Hepatic stellate cell (primary cell): ENCODE measurements around the gene LUC7L3.
"Not testable (repeated sequence)": the region's sequence is repeated elsewhere in the genome, so short reads cannot be mapped to it uniquely, and the experiment has no call there.

Source experiments
- DNase-seq: peaks from one replicate; pipeline ENCODE4 v3.0.0; 2011; ENCODE audit warnings: low spot score

LUC7L3 gene

GRCh38 chr17:50719144-50719923, at the start of gene LUC7L3:
Gene LUC7L3, plus strand, starts transcription at chr17:50719603. Its CDS starts 130 bp downstream, at chr17:50719733.
- peak; percentile 95 for DNase-seq

GRCh38 chr17:50672071-50672470, 47.3 kb upstream of the LUC7L3 start:
- no peak for DNase-seq

GRCh38 chr17:50672831-50673551, 46.4 kb upstream of the LUC7L3 start:
- no peak for DNase-seq

GRCh38 chr17:50675190-50675589, 44.2 kb upstream of the LUC7L3 start:
- DNase-seq, result no peak

GRCh38 chr17:50675627-50676026, 43.8 kb upstream of the LUC7L3 start:
- no peak for DNase-seq

GRCh38 chr17:50676065-50676975, 43.1 kb upstream of the LUC7L3 start:
- DNase-seq, result no peak

GRCh38 chr17:50677851-50678375, 41.5 kb upstream of the LUC7L3 start:
- no peak for DNase-seq

- no peak for DNase-seq
Observed at GRCh38 chr17:50679008-50679544, 40.3 kb upstream of the LUC7L3 start.

- DNase-seq, result no peak
Observed at GRCh38 chr17:50680126-50680525, 39.3 kb upstream of the LUC7L3 start.

- DNase-seq, result not testable (repeated sequence)
Observed at GRCh38 chr17:50680543-50681262, 38.7 kb upstream of the LUC7L3 start.

- peak; percentile 90 for DNase-seq
Observed at GRCh38 chr17:50681263-50682200, 37.9 kb upstream of the LUC7L3 start.

- no peak for DNase-seq
Observed at GRCh38 chr17:50682441-50682840, 37.0 kb upstream of the LUC7L3 start.

GRCh38 chr17:50682938-50683337, 36.5 kb upstream of the LUC7L3 start:
- no peak for DNase-seq

- DNase-seq, result no peak
Observed at GRCh38 chr17:50683434-50684287, 35.7 kb upstream of the LUC7L3 start.

GRCh38 chr17:50684288-50684611, 35.2 kb upstream of the LUC7L3 start:
- DNase-seq, result no peak

GRCh38 chr17:50684612-50685333, 34.6 kb upstream of the LUC7L3 start:
- DNase-seq, result no peak

GRCh38 chr17:50685334-50685665, 34.1 kb upstream of the LUC7L3 start:
- no peak for DNase-seq

- DNase-seq, result no peak
Observed at GRCh38 chr17:50685691-50686493, 33.5 kb upstream of the LUC7L3 start.
